ENCODE measurements around the gene ANKRD29.

Gene ANKRD29

DNA sequence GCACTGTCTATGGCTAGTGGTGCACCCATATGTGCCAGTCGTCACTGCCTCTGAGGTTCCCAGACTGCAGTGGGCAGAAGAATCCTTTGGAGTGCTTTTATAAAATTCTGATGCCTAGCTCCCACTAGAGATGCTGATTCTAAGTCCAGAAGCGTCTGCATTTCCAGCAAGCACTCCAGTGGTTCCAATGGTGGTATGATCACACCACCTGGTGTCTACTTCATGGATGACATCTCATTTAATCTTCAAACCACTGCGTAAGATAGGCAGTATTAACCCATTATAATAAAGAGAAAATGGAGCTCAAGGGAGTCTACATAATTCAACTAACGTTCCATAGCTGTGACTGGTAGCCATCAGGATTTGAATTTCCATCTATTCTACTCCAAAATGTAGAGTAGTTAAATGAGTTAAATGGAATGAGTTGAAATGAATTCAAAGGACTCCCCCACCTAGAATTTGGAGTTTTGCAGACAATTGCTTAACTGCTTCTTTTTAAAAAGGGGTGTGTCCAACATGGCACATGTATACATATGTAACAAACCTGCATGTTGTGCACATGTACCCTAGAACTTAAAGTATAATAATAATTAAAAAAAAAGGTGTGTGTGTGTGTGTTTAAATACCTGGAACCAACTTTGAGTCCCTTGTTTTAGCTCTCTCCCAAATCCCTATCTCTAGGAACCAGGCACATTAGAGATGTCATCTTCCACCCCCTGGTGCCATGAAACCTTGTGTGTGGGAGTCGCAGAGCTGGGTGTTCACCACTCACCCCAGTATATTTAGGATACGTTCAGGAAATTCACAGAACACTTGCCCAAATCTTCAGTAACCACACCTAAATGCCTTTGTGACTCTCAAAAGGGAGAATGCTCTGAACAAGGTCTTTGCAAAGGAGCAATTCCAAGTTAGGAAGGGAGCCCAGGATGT lies 40.6 kb upstream of the ANKRD29 start:
- TF ChIP-seq, protein P1, sequence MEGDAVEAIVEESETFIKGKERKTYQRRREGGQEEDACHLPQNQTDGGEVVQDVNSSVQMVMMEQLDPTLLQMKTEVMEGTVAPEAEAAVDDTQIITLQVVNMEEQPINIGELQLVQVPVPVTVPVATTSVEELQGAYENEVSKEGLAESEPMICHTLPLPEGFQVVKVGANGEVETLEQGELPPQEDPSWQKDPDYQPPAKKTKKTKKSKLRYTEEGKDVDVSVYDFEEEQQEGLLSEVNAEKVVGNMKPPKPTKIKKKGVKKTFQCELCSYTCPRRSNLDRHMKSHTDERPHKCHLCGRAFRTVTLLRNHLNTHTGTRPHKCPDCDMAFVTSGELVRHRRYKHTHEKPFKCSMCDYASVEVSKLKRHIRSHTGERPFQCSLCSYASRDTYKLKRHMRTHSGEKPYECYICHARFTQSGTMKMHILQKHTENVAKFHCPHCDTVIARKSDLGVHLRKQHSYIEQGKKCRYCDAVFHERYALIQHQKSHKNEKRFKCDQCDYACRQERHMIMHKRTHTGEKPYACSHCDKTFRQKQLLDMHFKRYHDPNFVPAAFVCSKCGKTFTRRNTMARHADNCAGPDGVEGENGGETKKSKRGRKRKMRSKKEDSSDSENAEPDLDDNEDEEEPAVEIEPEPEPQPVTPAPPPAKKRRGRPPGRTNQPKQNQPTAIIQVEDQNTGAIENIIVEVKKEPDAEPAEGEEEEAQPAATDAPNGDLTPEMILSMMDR (IDR thresholded peaks at IDR 0.05), result peak; percentile 83
- no peaks in the 10 kb centered on the region for H3K4me1 ChIP-seq
- H3K36me3 ChIP-seq (ENCODE audit: control insufficient read depth, insufficient read depth, low read length), result no peaks in the 10 kb centered on the region
- no peak overlapping the region for H3K9ac ChIP-seq
- peaks cover 15% of the 10 kb centered on the region for H3K79me2 ChIP-seq
- no peaks in the 10 kb centered on the region for H3K9me3 ChIP-seq (ENCODE audit: control insufficient read depth, low read length)
- H3K4me3 ChIP-seq (ENCODE audit: low read depth, low read length), result no peak overlapping the region
- no peak overlapping the region for H3K27ac ChIP-seq
- H2AFZ ChIP-seq, result peak overlapping the region; percentile 20
- H3K27me3 ChIP-seq (ENCODE audit: control insufficient read depth, insufficient read depth, low read length), result no peaks in the 10 kb centered on the region
- no peak overlapping the region for H3K4me2 ChIP-seq (ENCODE audit: low read length)

DNA sequence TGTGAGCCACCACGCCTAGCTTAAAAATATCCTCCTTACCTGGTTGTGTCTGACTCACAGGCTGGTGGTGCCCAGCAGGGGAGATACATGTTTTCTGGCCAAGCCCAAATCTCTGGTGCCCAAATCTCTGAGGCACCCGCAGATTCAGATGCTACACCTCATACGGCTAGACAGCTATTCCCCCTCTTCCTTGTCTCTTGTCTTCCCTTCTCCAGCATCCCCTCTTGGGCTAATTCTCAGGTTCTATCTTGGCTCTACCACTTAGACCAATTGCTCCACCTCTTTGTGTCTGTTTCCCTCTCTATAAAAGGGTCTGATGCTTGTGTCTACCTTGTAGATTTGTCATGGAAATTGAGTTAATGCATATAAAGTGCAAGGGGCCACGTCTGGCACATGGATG lies 39.9 kb upstream of the ANKRD29 start:
- no peak overlapping the region for H3K4me3 ChIP-seq (ENCODE audit: low read depth, low read length)
- TF ChIP-seq, protein P1 (IDR thresholded peaks at IDR 0.05), result no peak
- H3K36me3 ChIP-seq (ENCODE audit: control insufficient read depth, insufficient read depth, low read length), result no peaks in the 10 kb centered on the region
- no peaks in the 10 kb centered on the region for H3K9me3 ChIP-seq (ENCODE audit: control insufficient read depth, low read length)
- no peak overlapping the region for H3K27ac ChIP-seq
- H2AFZ ChIP-seq, result peak overlapping the region; percentile 20
- H3K4me1 ChIP-seq, result no peaks in the 10 kb centered on the region
- H3K79me2 ChIP-seq, result peaks cover 15% of the 10 kb centered on the region
- H3K9ac ChIP-seq, result no peak overlapping the region
- no peaks in the 10 kb centered on the region for H3K27me3 ChIP-seq (ENCODE audit: control insufficient read depth, insufficient read depth, low read length)
- H3K4me2 ChIP-seq (ENCODE audit: low read length), result no peak overlapping the region

DNA sequence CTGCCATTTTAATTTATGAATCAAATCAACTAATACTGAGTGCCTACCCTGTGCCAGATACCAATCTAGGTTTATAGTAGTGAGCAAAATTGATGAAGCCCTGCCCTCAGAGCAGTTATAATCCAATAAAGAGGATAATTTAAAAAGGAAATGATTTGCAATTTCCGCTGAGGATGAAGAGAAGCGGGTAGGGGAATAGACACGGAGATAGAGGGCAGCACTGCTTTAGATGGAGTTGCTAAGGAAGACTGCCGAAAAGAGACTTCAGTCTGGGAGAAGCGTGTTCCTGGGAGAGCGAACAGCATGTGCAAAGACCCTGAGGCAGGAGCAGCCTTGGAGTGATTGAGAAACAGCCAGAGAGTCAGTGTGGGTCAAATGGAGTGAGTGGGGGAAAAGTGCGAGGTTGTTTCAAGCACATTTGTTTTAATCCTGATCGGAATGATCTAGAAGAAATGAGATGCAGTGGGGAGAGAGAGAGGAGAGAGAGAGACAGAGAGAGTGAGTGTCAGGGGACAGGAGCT lies 38.9 kb upstream of the ANKRD29 start:
- Histone ChIP-seq H3K36me3 (ENCODE audit: control insufficient read depth, insufficient read depth, low read length) (no peaks in the 10 kb centered on the region), H3K4me3 (ENCODE audit: low read depth, low read length) (no peak overlapping the region), H3K9me3 (ENCODE audit: control insufficient read depth, low read length) (no peaks in the 10 kb centered on the region), H3K27ac (no peak overlapping the region), H3K27me3 (ENCODE audit: control insufficient read depth, insufficient read depth, low read length) (no peaks in the 10 kb centered on the region), H3K4me1 (no peaks in the 10 kb centered on the region), H3K4me2 (ENCODE audit: low read length) (no peak overlapping the region), H3K79me2 (peaks cover 11% of the 10 kb centered on the region), H3K9ac (no peak overlapping the region), H2AFZ (no peak overlapping the region)
- TF ChIP-seq, protein P1 (IDR thresholded peaks at IDR 0.05), result no peak

DNA sequence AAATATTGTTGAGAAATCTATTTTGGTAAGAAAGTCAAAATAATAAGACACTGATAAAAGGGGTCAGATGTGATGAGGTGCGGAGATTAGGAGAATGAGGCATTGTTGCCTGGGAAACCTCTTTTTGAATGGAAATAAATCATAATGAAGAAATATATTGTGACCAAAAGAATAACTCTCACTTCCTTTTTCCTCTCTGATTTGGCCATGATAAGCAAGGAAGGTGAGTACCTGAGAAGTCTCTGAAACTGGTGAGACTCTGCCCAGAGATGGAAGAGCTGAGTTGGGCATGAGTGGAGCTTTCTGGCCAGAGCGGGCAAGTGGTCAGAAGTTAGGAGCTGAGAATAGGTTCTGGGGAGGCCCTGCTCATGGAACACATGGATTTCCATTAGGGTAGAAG lies 38.3 kb upstream of the ANKRD29 start:
- Histone ChIP-seq H3K4me1 (no peaks in the 10 kb centered on the region), H3K36me3 (ENCODE audit: control insufficient read depth, insufficient read depth, low read length) (no peaks in the 10 kb centered on the region)

More for the DNA sequence above, 38.3 kb upstream of the ANKRD29 start:
- H3K4me2 ChIP-seq (ENCODE audit: low read length), result no peak overlapping the region
- no peak overlapping the region for H3K27ac ChIP-seq
- H2AFZ ChIP-seq, result no peak overlapping the region
- no peaks in the 10 kb centered on the region for H3K9me3 ChIP-seq (ENCODE audit: control insufficient read depth, low read length)
- no peak overlapping the region for H3K9ac ChIP-seq
- no peaks in the 10 kb centered on the region for H3K27me3 ChIP-seq (ENCODE audit: control insufficient read depth, insufficient read depth, low read length)
- no peak overlapping the region for H3K4me3 ChIP-seq (ENCODE audit: low read depth, low read length)
- TF ChIP-seq, protein P1 (IDR thresholded peaks at IDR 0.05), result no peak
- peaks cover 11% of the 10 kb centered on the region for H3K79me2 ChIP-seq

Measured in parathyroid adenoma (tissue), 2 donors.